Urothelium cell line (cell line): ENCODE data around the gene NKD1.
A peak's percentile ranks its signal among the peaks of the same experiment; 100 is the strongest.

Source experiments
- DNase-seq: peaks from one replicate; pipeline ENCODE4 v3.0.0; 2011; ENCODE audit warnings: low spot score, mixed read lengths
- FAIRE-seq: peaks from 2 replicates; lab custom pipeline; 2011; peaks lifted over from hg19 to GRCh38; lab: Jason Lieb, UNC

NKD1 gene

GRCh38 chr16:50596762-50597450, 48.7 kb downstream of the NKD1 start:
- FAIRE-seq (no peak), DNase-seq (no peak)

GRCh38 chr16:50597563-50598255, 49.5 kb downstream of the NKD1 start:
- FAIRE-seq: no peak

GRCh38 chr16:50598256-50598894, 50.2 kb downstream of the NKD1 start:
- peak; percentile 62 for FAIRE-seq
- DNase-seq: no peak

More at GRCh38 chr16:50597563-50598255, 49.5 kb downstream of the NKD1 start:
- DNase-seq: no peak

- FAIRE-seq: no peak
- DNase-seq: no peak
Measured at GRCh38 chr16:50598936-50599361, 50.8 kb downstream of the NKD1 start.

GRCh38 chr16:50599494-50599893, 51.3 kb downstream of the NKD1 start:
- DNase-seq (peak; percentile 26), FAIRE-seq (no peak)

GRCh38 chr16:50600582-50601283, 52.5 kb downstream of the NKD1 start:
- no peak for FAIRE-seq
- DNase-seq: no peak

- FAIRE-seq (no peak), DNase-seq (no peak)
Measured at GRCh38 chr16:50601341-50601740, 53.1 kb downstream of the NKD1 start.

GRCh38 chr16:50602126-50602525, 53.9 kb downstream of the NKD1 start:
- FAIRE-seq (no peak), DNase-seq (no peak)

GRCh38 chr16:50602531-50603205, 54.5 kb downstream of the NKD1 start:
- DNase-seq: peak; percentile 77
- FAIRE-seq: peak; percentile 53

- DNase-seq (peak; percentile 74), FAIRE-seq (no peak)
Measured at GRCh38 chr16:50603206-50604064, 55.2 kb downstream of the NKD1 start.

- FAIRE-seq: no peak
- no peak for DNase-seq
Measured at GRCh38 chr16:50604065-50604418, 55.8 kb downstream of the NKD1 start.

- no peak for DNase-seq
- no peak for FAIRE-seq
Measured at GRCh38 chr16:50604610-50605009, 56.4 kb downstream of the NKD1 start.

GRCh38 chr16:50605733-50606430, 57.7 kb downstream of the NKD1 start:
- FAIRE-seq: no peak
- no peak for DNase-seq

- DNase-seq (no peak), FAIRE-seq (no peak)
Measured at GRCh38 chr16:50606431-50607050, 58.3 kb downstream of the NKD1 start.

- FAIRE-seq: no peak
Measured at GRCh38 chr16:50607051-50607431, 58.8 kb downstream of the NKD1 start.

GRCh38 chr16:50607447-50607846, 59.3 kb downstream of the NKD1 start:
- DNase-seq (no peak), FAIRE-seq (no peak)

More at GRCh38 chr16:50607051-50607431, 58.8 kb downstream of the NKD1 start:
- no peak for DNase-seq

- no peak for FAIRE-seq
- no peak for DNase-seq
Measured at GRCh38 chr16:50607970-50608557, 59.9 kb downstream of the NKD1 start.

GRCh38 chr16:50609049-50609448, 60.9 kb downstream of the NKD1 start:
- FAIRE-seq (no peak), DNase-seq (no peak)
